GM19025 (cell line): Measurements from ENCODE around the gene EFNA1.
"Not testable (repeated sequence)": the region's sequence is repeated elsewhere in the genome, so short reads cannot be mapped to it uniquely, and the experiment has no call there.

Experiments used
- ATAC-seq: cut with Tn5 transposase; IDR thresholded peaks from one replicate; pipeline ENCODE4 v1.9.1; 2021; ENCODE audit warnings: mild to moderate bottlenecking, low read depth, moderate library complexity; ENCODE audit not compliant: unreplicated experiment

EFNA1 gene

DNA sequence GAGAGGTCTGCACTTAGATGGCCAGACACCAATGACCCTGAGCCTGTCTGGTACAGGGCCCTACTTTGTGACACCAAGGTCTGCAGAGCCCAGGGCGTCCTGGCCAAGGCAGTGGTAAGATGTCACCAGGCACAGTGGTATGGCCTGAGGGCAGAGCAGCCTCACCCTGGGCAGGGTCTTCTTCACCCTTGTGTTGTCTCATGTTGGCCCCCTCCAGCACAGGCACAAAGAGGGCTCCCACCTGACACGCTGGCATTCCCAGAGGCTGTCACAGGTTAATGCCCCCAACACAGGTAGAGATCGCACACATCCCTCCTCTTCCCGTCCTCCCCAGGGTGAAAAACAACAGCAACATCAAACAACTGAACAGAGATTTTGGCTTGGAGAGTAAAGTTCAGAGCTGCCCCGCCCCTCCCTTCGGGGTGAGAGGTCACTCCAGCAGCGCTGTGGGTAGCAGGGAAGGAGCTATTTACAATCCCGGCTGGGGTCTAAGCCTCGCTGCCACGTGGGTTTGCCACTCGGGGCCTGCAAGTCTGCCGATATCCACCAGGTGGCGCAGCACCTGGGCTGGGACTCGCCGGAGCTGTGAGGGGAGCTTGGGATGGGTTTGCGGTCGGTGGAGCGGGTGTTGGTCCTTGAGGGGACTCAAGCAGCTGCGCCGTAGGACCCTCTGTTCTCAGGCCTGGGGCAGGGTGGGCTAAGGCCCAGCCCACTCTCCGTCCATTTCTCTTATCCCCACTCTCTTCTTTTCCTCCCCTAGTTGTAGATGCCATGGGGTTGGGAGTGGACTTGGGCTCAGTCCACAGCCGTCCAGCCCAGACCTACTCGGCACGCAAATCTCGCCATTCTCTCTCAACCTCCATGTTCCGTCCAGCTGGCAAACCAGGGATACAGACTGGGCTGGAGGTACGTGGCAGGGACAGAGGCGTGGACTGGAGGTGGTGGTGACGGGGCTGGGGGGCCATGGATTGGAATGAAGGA, 36.3 kb upstream of the EFNA1 start:
- ATAC-seq, result no peak

DNA sequence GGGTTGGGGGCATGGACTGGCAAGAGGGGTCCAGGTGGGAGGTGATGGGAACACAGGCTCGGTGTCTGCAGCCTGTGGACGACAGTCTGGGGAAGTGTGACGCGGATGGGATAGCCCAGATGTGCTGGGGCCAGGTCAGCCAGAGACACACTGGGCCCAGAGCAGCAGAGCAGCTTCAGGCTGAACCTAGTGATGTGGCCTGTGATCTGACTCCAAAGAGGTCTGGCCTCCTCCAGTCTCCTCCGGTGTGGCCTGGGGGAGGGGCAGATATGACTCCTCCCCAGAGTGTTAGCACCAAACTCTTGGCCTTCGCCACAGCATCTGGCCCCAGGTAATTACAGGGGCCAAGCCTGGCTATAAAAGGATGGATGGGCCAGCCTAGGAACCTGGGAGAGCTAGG, 35.5 kb upstream of the EFNA1 start:
- no peak for ATAC-seq

DNA sequence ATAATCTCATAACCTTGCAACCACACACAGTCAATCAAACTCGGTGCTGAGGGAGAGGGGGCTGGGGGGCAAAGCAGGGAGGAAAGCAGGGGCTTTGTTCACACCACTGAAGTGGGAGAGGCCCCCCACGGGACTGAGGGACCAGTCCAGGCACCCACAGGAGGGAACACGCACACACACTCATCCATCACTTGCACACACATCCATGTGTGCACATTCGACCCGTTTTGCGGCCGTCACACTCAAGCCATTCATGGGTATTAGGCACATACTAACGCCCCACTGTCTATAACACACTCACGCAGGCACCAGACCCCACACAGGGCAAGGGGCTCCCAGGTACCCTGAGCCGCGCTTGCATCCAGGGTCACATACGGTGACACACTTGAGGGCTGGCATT, 35.0 kb upstream of the EFNA1 start:
- no peak for ATAC-seq

DNA sequence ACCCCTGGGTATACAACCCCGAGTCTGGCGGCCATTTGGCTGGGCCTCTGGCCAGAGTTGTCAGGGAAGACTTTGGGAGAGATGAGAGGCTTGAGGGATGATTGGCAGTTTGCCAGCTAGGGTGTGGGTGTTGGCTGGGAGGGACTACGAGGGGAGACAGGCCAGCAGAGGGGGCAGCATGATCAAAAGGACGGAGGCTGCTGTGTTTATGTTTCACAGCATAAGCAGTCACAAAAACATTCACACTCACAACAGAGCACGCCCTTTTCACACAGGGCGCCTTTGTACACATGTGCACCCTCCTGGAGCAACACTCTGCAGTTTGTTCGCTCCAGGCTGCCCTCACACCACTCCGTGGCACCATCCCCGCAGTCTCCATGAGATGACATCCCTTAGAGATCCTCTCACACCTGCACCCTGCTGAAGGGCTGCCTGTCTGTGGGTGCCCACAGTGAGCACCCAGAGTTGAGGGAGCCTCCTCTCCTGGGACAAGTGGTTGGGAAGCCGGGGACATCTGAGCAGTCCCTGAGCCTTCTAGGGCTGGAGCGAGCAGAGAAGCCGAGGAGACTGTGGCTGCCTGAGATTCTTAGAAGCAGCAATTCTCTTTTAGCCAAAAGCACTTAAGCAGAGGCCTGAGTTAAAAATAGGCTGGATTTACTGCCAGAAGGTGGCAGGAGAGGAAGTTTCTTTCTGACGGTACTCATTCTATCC, 33.6 kb upstream of the EFNA1 start:
- ATAC-seq, result no peak

DNA sequence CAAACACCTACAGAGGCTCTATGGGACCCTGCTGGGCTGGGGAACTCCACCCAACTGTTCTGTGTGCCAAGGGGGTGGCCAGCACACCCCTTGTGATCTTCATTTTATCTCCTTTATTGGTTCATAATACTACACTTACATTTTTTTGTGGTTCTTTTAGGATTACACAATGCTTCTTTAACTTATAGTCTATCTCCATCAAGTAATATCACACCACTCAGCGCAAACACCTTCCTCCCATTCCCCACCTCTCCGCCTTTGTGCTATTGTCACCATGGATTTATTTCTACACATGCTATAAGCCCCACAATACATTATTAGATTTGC, 33.1 kb upstream of the EFNA1 start:
- no peak for ATAC-seq

DNA sequence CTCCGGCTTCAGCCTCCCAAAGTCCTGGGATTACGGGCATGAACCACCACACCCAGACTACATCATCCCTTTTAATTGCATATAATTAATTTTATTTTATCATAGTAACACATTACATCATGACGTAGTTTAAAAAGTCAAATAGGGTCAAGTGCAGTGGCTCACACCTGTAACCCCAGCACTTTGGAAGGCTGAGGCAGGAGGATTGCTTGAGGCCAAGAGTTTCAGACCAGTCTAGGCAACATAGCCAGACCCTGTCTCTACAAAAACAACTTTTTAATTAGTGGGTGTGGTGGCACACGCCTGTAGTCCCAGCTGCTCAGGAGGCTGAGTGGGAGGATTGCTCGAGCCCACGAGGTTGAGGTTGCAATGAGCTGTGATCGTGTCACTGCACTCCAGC, 28.3 kb upstream of the EFNA1 start:
- no peak for ATAC-seq

DNA sequence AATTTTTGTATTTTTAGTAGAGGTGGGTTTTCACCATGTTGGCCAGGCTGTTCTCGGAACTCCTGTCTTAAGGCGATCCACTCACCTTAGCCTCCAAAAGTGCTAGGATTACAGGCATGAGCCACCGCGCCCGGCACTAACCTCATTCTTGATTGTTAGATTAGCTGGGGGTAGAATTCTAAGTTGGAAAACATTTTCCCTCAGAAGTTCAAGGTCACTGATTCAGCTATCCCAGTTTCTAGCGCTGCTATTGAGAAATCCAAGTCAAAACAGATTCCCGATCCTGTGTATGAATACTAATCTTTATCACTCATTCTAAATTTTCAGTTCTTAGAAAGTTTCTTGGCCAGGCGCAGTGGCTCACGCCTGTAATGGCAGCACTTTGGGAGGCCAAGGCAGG, 24.4 kb upstream of the EFNA1 start:
- ATAC-seq, result no peak

DNA sequence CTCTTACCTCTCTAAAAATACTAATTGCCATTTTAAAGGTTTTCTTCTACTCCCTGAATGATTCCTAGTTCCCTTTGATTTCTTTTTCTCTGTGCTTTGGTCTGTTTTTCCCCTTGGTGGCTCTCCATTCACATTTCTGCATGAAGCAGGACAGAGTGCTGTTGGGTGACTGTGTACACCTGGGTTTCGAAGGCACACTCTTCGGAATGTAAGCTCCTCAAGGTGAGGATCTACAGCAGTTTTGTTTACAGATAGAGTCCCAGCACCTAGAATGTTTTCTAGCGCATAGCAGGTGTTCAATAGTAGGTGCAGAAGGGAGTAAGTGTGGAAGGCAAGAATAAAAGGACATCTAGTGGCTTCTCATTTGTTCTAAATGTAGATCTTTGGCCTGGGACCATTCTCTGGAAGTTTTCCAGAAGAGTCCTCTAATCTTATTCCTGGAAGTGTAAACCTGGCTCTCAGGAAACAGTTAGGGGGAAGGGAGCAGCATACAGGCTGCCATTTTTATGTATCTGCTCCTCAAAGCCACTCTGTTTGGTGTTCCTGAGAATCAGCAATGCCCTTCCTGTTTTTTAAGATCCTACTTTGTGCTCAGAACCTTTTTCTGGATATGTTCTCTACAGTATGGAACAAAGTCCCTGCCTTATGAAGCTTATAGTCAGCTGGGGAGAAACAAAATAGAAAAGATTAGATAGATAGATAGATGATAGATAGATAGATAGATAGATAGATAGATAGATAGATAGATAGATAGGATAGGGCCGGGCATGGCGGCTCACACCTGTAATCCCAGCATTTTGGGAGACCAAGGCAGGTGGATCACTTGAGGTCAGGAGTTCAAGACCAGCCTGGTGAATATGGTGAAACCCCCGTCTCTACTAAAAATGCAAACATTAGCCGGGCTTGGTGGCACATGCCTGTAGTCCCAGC, 22.8 kb upstream of the EFNA1 start:
- no peak for ATAC-seq

DNA sequence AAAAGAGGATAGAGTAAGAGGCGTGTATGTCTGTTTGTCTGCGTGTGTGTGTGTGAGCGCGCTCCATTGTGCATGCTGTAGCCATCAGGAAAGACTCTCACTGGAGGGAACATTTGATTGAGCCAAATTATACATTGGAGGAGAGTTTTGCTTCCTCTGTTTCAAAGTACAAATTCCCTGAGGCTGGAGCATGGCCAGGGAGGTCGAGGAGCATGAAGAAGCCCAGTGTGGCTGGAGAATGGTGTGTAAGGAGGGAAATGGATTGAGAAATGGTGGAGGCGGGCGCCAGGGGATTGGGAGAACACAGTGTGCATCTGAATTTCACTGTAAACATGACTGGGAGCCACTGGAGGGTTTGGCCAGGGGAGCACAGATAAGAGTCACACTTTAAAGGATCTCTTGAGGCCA, 22.1 kb upstream of the EFNA1 start:
- no peak for ATAC-seq

DNA sequence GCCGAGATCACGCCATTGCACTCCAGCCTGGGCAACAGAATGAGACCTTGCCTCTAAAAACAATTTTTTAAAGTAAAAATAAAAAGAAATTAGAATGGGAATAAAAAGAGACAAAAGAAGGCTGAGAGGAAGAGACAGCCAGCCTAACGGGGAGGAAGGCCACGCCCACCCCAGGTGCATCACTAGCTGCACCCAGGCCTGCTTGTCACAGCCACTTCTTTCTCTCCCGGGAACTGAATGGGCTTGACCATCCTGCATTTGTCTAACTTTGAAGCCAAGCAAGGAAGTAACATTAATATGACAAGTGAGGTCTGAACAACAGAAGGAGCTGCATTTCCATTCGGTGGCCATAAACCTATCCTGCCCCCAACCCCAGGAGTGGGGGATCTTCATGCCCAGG, 20.8 kb upstream of the EFNA1 start:
- ATAC-seq, result no peak

DNA sequence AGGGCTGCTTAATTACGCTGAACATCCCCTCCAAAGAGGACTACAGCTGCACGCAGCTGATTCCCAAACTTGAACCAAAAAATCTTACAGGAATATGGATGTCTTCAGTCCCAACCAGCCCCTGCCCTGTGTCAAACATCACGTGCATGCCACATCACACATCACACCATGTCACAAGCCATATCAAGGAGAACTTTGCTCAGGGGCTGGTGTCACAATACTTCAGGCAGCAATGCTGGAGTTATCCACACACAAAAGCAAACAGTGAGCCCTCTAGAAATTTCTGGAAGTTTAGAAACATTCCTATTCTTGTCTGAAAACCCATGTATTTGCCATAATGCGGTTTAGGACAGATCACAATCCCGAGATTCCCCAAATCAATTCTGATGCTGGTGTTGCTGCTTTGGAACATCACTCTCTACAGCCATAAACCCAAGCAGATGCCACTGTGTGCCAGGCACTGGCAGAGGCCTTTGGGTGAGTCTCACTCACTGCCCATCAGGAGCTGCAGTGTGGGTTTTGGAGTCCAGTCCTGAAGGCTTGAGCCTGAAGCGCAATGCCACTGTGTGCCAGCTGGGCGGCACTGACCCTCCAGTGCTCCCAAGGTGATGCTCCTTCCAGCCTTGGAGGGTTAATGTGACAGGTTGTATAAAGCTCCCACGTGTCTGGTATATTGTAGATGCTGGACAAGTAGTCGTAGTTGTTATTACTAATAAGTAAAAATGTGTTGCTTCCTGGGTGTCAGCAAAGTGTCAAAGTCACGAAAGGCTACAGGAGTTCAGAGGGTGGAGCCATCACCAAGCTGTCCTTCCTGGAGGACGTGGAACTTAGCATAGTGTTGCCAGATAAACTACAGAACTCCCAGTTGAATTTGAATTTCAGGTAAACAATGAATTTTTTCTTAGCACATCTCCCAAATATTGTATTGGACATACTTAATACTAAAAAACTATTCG, 20.1 kb upstream of the EFNA1 start:
- ATAC-seq, result no peak

DNA sequence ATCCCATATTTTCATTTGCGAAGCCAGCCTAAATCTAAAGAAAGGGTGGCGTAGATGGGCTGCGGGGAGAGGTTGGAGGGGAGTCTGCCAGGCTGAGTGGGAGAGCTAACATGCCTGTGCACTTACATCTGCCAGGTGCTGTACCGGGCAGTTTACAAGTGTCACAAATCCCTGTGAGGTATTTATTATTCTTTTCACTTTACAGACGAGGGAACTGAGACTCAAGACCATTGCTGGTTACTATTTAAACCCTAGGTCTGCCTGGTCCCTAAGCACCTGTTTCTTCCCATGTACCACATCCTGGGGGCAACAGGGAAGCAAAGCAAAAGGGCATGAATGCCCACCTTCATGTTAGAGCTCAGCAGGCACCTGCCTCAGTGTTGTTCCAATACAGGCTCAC, 19.4 kb upstream of the EFNA1 start:
- ATAC-seq, result no peak

DNA sequence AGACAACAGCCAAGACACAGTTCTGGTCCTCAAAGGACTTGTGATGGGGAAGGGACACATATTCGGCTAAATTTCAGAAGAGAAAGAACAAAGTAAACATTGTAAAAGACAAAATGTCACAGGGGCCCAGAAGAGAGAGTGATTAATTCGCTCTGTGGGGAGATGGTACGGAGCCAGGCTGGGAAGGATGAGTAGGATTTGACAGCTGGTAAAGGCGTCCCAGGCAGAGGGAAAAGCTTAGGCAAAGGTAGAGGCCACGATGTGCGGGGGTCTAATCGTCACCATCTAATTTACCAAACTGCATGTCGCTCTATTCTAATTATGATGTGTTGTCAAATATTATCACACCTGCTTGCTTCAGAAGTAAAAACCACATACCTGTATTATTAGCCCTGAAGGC, 17.3 kb upstream of the EFNA1 start:
- no peak for ATAC-seq

DNA sequence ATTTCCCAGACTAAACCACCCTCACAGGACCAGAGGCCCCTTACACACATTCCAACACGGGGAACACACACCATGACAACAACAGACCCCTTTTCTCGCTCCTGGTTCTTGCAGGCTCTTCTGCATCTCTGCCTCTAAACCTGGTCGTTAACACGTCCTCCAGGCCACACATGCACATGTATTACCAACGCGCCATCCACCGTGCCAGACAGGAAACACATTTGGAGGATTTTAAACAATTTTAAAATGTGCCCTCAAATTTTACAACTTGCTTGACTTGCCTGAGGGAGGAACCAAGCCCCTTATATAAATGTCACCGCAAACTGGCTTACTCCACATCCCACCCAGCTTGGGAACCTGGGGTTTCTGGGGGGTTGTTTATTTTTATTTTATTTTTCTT, 16.9 kb upstream of the EFNA1 start:
- ATAC-seq, result no peak

DNA sequence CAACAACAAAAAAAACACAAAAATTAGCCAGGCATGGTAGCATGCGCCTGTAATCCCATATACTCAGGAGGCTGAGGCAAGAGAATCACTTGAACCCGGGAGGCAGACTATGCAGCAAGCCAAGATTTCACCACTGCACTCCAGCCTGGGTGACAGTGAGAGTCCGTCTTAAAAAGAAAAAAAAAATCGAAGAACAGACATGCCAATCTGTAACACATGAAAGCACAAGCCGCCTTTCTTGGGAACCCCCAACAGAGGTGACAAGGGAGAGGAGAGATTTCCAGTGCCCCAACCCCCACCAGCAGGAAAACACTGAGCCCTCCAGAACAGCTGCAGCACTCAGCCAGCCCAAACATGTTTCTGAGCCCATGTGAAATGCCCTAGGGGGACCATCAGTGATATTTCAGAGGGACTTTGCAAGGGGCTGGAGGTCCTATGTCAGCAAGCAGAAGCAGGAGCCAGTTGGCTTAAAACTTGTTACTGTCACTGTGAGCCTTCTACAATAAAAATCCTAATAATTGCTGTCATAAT, 14.2 kb upstream of the EFNA1 start:
- no peak for ATAC-seq

DNA sequence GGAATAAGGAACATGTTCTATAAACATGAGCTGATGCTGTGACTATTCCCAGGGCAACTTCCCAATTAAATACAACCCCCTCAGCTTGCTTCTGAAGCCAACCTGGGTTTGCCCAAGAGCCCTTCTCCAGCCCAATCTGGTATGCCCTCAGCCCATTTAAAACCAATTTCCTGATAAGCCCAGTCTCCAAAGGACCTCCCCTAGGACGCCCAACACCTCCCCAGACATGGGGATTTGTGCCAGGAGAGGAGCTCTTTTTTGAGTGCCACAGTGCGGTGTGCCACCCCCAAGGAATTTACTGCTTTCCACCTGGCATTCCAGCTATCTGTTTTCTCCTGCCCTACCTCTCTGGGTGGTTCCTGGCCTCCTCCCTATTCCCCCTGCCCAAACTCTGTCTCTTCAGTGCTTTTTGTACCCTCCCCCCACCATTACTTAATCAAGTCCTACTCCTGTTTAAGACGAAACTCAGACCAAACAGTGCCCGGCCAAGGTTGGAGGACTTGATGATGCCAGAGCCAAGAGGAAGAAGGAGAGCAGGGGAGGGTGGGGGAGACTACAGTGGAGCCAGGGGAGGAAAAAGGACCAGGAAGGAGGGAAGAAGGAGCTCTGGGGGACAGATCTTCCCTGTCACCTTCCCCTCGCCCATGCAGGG, 11.4 kb upstream of the EFNA1 start:
- no peak for ATAC-seq

DNA sequence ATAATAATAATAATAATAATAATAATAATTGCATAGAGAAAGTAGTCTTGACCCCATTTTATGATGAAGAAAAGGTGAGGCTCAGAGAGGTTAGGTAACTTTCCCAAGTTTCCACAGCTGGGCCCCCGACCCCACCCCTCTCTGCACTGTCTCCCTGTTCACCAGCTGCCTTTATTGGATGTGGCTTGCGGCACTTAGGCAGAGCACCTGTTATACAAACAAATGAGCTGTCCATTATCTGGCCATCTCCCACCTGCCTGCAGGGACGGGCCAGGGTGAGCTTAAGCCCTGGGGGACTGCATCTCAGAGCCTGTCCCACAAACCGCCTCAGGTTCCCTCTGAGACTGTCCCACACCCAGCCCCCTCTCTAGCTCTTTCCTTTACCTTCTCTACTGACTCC, 10.1 kb upstream of the EFNA1 start:
- no peak for ATAC-seq

DNA sequence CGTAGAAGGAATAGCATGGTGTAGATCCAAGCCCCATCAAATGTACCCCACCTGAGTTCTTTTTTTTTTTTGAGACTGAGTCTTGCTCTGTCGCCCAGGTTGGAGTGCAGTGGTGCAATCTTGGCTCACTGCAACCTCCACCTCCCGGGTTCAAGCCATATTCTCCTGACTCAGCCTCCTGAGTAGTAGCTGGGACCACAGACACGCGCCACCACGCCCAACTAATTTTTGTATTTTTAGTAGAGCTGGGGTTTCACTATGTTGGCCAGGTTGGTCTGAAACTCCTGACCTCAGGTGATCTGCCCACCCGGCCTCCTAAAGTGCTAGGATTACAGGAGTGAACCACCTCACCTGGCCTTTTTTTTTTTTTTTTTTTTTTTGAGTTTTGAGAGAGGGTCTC, 9.6 kb upstream of the EFNA1 start:
- ATAC-seq, result not testable (repeated sequence)

DNA sequence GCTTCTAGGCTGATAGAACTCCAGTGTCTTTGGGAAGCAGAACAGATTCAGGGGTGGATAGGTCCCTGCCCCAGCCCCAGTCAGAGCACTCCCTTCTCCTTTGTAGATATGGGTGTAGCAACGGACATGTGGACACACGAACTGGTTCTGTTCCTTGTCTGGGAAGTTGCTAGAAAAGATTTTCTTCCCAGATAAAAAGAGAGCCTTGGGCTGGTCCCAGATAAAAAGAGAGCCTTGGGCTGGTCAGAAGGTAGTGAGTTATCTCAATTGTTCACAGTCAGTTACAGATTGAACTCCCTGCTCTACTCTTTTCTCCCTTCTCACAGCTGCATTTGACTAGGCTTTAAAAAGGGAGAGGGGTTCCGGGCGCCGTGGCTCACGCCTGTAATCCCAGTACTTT, 7.4 kb upstream of the EFNA1 start:
- ATAC-seq, result no peak
